ENCODE measurements around the gene LIX1L.

DNA sequence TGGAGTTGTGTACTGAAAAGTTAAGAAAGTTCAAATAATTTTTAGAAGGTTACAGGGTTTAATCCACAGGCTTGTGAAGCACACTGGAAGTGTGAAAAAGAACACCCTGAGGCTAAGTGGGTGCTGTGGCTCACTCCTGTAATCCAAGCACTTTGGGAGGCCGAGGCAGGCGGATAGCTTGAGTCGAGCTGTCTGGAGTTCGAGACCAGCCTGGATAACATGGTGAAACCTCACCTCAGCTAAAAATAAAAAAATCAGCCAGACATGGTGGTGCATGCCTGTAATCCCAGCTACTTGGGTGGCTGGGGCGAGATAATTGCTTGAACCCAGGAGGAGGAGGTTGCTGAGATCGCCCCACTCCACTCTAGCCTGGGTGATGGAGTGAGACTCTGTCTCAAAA, 28.7 kb upstream of the LIX1L start:
- TF ChIP-seq, protein P1, sequence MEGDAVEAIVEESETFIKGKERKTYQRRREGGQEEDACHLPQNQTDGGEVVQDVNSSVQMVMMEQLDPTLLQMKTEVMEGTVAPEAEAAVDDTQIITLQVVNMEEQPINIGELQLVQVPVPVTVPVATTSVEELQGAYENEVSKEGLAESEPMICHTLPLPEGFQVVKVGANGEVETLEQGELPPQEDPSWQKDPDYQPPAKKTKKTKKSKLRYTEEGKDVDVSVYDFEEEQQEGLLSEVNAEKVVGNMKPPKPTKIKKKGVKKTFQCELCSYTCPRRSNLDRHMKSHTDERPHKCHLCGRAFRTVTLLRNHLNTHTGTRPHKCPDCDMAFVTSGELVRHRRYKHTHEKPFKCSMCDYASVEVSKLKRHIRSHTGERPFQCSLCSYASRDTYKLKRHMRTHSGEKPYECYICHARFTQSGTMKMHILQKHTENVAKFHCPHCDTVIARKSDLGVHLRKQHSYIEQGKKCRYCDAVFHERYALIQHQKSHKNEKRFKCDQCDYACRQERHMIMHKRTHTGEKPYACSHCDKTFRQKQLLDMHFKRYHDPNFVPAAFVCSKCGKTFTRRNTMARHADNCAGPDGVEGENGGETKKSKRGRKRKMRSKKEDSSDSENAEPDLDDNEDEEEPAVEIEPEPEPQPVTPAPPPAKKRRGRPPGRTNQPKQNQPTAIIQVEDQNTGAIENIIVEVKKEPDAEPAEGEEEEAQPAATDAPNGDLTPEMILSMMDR (IDR thresholded peaks at IDR 0.05 in 4 of 5, conservative IDR thresholded peaks at IDR 0.05 in 1 of 5): no peak
- no peak for TF ChIP-seq POLR2A (IDR thresholded peaks at IDR 0.05)
